H1 (cell line): Measurements from ENCODE around the gene PRSS38. TPM values are rescaled to one million over a fixed set of nuclear protein-coding genes. Genes with fewer than 3 reads are reported as not detected.
A peak's percentile ranks its signal among the peaks of the same experiment; 100 is the strongest.

Experiments used
- CTCF ChIA-PET: fragments of 300-600 bp; sonication (Branson Sonifier 250); formaldehyde crosslinking; loops from one replicate; lab custom pipeline; 2021; ENCODE audit not compliant: partially characterized antibody; lab: Charles Lee
- POLR2A ChIA-PET: fragments of 300-600 bp; sonication (Branson Sonifier 250); formaldehyde crosslinking; loops from one replicate; lab custom pipeline; 2021; ENCODE audit warnings: inconsistent platforms; ENCODE audit not compliant: partially characterized antibody; lab: Charles Lee
- DNase-seq, 2 experiments: peaks; one replicate each; pipeline versions ENCODE4 v3.0.0 to v3.0.0-alpha.2; 2010 to 2022; ENCODE audit warnings: low spot score in 2 of 2, low read depth in 1 of 2, mixed read lengths in 1 of 2
- FAIRE-seq: peaks from 2 replicates; lab custom pipeline; 2011; peaks lifted over from hg19 to GRCh38; lab: Jason Lieb, UNC
- H2AFZ ChIP-seq: 2 replicates; pipeline ENCODE4 v1.8.1; 2012; ENCODE audit warnings: low read length, inconsistent platforms
- H2AK5ac ChIP-seq: 2 replicates; pipeline ENCODE4 v1.6.1; 2013; ENCODE audit warnings: low read depth, low read length
- H2BK120ac ChIP-seq: replicated peaks from 2 replicates; pipeline ENCODE3; 2013; ENCODE audit warnings: low read depth, low read length, inconsistent platforms
- H2BK12ac ChIP-seq: 2 replicates; pipeline ENCODE4 v1.6.1; 2013; ENCODE audit warnings: low read depth, low read length
- H2BK15ac ChIP-seq: 2 replicates; pipeline ENCODE4 v1.6.1; 2013; ENCODE audit warnings: low read length
- H2BK20ac ChIP-seq: 2 replicates; pipeline ENCODE4 v1.6.1; 2013; ENCODE audit warnings: low read length
- H2BK5ac ChIP-seq: 2 replicates; pipeline ENCODE4 v1.6.1; 2013; ENCODE audit warnings: low read depth, low read length
- H3K14ac ChIP-seq: 2 replicates; pipeline ENCODE4 v1.6.1; 2013; ENCODE audit warnings: inconsistent platforms; ENCODE audit not compliant: insufficient read length
- H3K18ac ChIP-seq: 2 replicates; pipeline ENCODE4 v1.6.1; 2013; ENCODE audit warnings: low read length; ENCODE audit errors: extremely low read depth
- H3K23ac ChIP-seq: 2 replicates; pipeline ENCODE4 v1.6.1; 2013; ENCODE audit warnings: inconsistent platforms; ENCODE audit not compliant: insufficient read length
- H3K23me2 ChIP-seq: 2 replicates; pipeline ENCODE4 v1.6.1; 2013; ENCODE audit warnings: low read depth, low read length
- H3K27ac ChIP-seq: 2 replicates; pipeline ENCODE4 v1.6.1; 2011; ENCODE audit warnings: low read depth, low read length, inconsistent platforms
- H3K27me3 ChIP-seq, 4 experiments: replicated peaks in 1 of 4; 1 replicate in 1 of 4; 2 replicates in 3 of 4; pipeline versions ENCODE4 v1.6.1 to v1.8.1; 2011 to 2013; ENCODE audit warnings: low read length in 3 of 4, mild to moderate bottlenecking in 3 of 4, inconsistent platforms in 2 of 4, mixed read lengths in 2 of 4, moderate library complexity in 1 of 4; ENCODE audit not compliant: control insufficient read depth in 3 of 4, insufficient read depth in 3 of 4; ENCODE audit errors: extremely low read depth in 1 of 4
- H3K36me3 ChIP-seq, 4 experiments: 2 replicates each; pipeline versions ENCODE4 v1.6.1 to v1.8.1; 2011 to 2013; ENCODE audit warnings: mild to moderate bottlenecking in 4 of 4, low read length in 3 of 4, moderate library complexity in 2 of 4, control low read depth in 1 of 4, inconsistent platforms in 1 of 4; ENCODE audit not compliant: insufficient read depth in 4 of 4, control insufficient read depth in 2 of 4
- H3K4ac ChIP-seq: replicated peaks from 2 replicates; pipeline ENCODE3; 2013; ENCODE audit warnings: low read length, low read depth, mixed read lengths, inconsistent platforms; ENCODE audit not compliant: insufficient read length
- H3K4me1 ChIP-seq, 4 experiments: replicated peaks in 1 of 4; 1 replicate in 1 of 4; 2 replicates in 3 of 4; pipeline versions ENCODE4 v1.6.1 to v1.8.1; 2011 to 2013; ENCODE audit warnings: low read length in 3 of 4, inconsistent platforms in 2 of 4, mixed read lengths in 1 of 4; ENCODE audit not compliant: insufficient read depth in 4 of 4, control insufficient read depth in 3 of 4
- H3K4me2 ChIP-seq, 2 experiments: 2 replicates each; pipeline versions ENCODE4 v1.6.1 to v1.8.1; 2011 to 2013; ENCODE audit warnings: low read depth in 2 of 2, low read length in 2 of 2, control low read depth in 1 of 2, inconsistent platforms in 1 of 2, mild to moderate bottlenecking in 1 of 2; ENCODE audit not compliant: insufficient read depth in 1 of 2
- H3K4me3 ChIP-seq, 4 experiments: fragments of 200-600, 300-600 bp in 1 of 4; sonication (generic), shearing (Covaris generic), sonication (Bioruptor Twin) in 1 of 4; 2 replicates each; pipeline versions ENCODE4 v1.5.1 to v1.8.1; 2011 to 2016; ENCODE audit warnings: low read length in 4 of 4, low read depth in 3 of 4, control low read depth in 2 of 4, inconsistent platforms in 2 of 4, mild to moderate bottlenecking in 2 of 4, mixed read lengths in 1 of 4, moderate library complexity in 1 of 4; ENCODE audit not compliant: insufficient read depth in 2 of 4; ENCODE audit errors: extremely low read depth in 1 of 4
- H3K56ac ChIP-seq: replicated peaks from 2 replicates; pipeline ENCODE3; 2013; ENCODE audit warnings: low read depth, mild to moderate bottlenecking, mixed read lengths, low read length, inconsistent platforms; ENCODE audit not compliant: insufficient read length
- H3K79me1 ChIP-seq: 2 replicates; pipeline ENCODE4 v1.6.1; 2013; ENCODE audit warnings: low read depth, low read length, control low read depth
- H3K79me2 ChIP-seq, 2 experiments: 2 replicates each; pipeline versions ENCODE4 v1.6.1 to v1.8.1; 2012 to 2013; ENCODE audit warnings: low read length in 2 of 2, mild to moderate bottlenecking in 2 of 2, inconsistent platforms in 1 of 2; ENCODE audit not compliant: insufficient read depth in 2 of 2, control insufficient read depth in 1 of 2
- H3K9ac ChIP-seq, 4 experiments: replicated peaks in 1 of 4; 1 replicate in 1 of 4; 2 replicates in 3 of 4; pipeline versions ENCODE4 v1.6.1 to v1.8.1; 2011 to 2013; ENCODE audit warnings: low read depth in 3 of 4, low read length in 3 of 4, control low read depth in 2 of 4, mild to moderate bottlenecking in 2 of 4, moderate library complexity in 2 of 4, inconsistent platforms in 1 of 4; ENCODE audit errors: extremely low read depth in 1 of 4
- H3K9me3 ChIP-seq, 2 experiments: 2 replicates each; pipeline versions ENCODE4 v1.6.1 to v1.8.1; 2012 to 2013; ENCODE audit warnings: mild to moderate bottlenecking in 2 of 2, moderate library complexity in 2 of 2, control low read depth in 1 of 2, inconsistent platforms in 1 of 2, low read depth in 1 of 2, low read length in 1 of 2, mixed read lengths in 1 of 2; ENCODE audit not compliant: insufficient read depth in 2 of 2
- H4K20me1 ChIP-seq, 2 experiments: replicated peaks in 1 of 2; 2 replicates each; pipeline versions ENCODE3 to v1.8.1; 2011 to 2013; ENCODE audit warnings: inconsistent platforms in 2 of 2, low read length in 2 of 2, mild to moderate bottlenecking in 1 of 2; ENCODE audit not compliant: insufficient read depth in 2 of 2, control insufficient read depth in 1 of 2
- H4K5ac ChIP-seq: 2 replicates; pipeline ENCODE4 v1.6.1; 2013; ENCODE audit warnings: low read length, low read depth, mixed read lengths, inconsistent platforms; ENCODE audit not compliant: insufficient read length
- H4K8ac ChIP-seq: 2 replicates; pipeline ENCODE4 v1.8.0; 2013; ENCODE audit warnings: mild to moderate bottlenecking, moderate library complexity, low read length, inconsistent platforms; ENCODE audit not compliant: insufficient read depth; ENCODE audit errors: extremely low read depth
- H4K91ac ChIP-seq: replicated peaks from 2 replicates; pipeline ENCODE3; 2013; ENCODE audit warnings: low read length, mixed read lengths, inconsistent platforms; ENCODE audit not compliant: insufficient read length
- CBX5 ChIP-seq: fragments of 300-800, 300-1000 bp; sonication (generic); IDR thresholded peaks from 2 replicates; pipeline ENCODE4 v1.7.1; 2016; ENCODE audit warnings: antibody characterized with exemption, low read length, low read depth
- CBX8 ChIP-seq: fragments of 300-800, 300-1000 bp; sonication (generic); IDR thresholded peaks from 2 replicates; pipeline ENCODE4 v1.7.1; 2016; ENCODE audit warnings: low read depth, low read length, borderline replicate concordance
- CEBPB ChIP-seq: IDR thresholded peaks from 2 replicates; pipeline ENCODE4 v1.6.1; 2012; ENCODE audit warnings: low read depth, low read length
- GTF2F1 ChIP-seq: IDR thresholded peaks from 2 replicates; pipeline ENCODE4 v1.6.1; 2012; ENCODE audit warnings: low read depth, low read length, improper control_type of control experiment, borderline replicate concordance
- RBBP5 ChIP-seq: IDR thresholded peaks from 2 replicates; pipeline ENCODE4 v1.7.1; 2012; ENCODE audit warnings: low read depth, mild to moderate bottlenecking, inconsistent platforms, low read length, moderate library complexity, borderline replicate concordance
- SP4 ChIP-seq: IDR thresholded peaks from 2 replicates; pipeline ENCODE4 v1.6.1; 2012; ENCODE audit warnings: low read length, inconsistent platforms
- TCF12 ChIP-seq: IDR thresholded peaks from 2 replicates; pipeline ENCODE4 v1.6.1; 2011; ENCODE audit warnings: low read depth, mild to moderate bottlenecking, low read length
- TEAD4 ChIP-seq: IDR thresholded peaks from 2 replicates; pipeline ENCODE4 v1.6.1; 2012; ENCODE audit warnings: low read depth, low read length, inconsistent platforms, mixed read lengths
- WGBS, 2 experiments: shearing (Covaris generic) in 1 of 2; methylation state at CpG; one replicate each; pipeline versions ENCODE4 v1.1.6 to v1.1.7; 2013 to 2015; ENCODE audit warnings: low lambda C conversion rate in 2 of 2, mixed read lengths in 2 of 2, inconsistent platforms in 1 of 2, low coverage in 1 of 2, missing lambda C conversion rate in 1 of 2; ENCODE audit not compliant: insufficient replicate concordance in 2 of 2, insufficient coverage in 1 of 2, insufficient read length in 1 of 2; ENCODE audit errors: extremely low coverage in 1 of 2, missing lambda C conversion rate in 1 of 2; 5-methylcytosine and 5-hydroxymethylcytosine counted together
- polyA plus RNA-seq, 7 experiments: library from polyadenylated mRNA; depleted of rRNA in 3 of 7; stranded (reverse) in 5 of 7; unstranded in 2 of 7; fragments of >200 nt in 5 of 7; fragments of 200-250 nt in 2 of 7; gene quantifications; 1 replicate in 5 of 7; 2 replicates in 1 of 7; 4 replicates in 1 of 7; pipeline versions ENCODE4 v1.2.1 to v1.2.3, GENCODE V29; 2011 to 2013; ENCODE audit warnings: missing spikeins in 2 of 7, mixed read lengths in 2 of 7
- total RNA-seq: library from RNA; stranded (reverse); fragmentation: NEBNext Ultra II Directional; extraction: Animal tissue kit (Norgen Biotek cat#: 25700); gene quantifications from 2 replicates; pipeline ENCODE4 v1.2.1, GENCODE V29; 2021
- TF ChIP-seq, protein P1 (sequence below): IDR thresholded peaks from 2 replicates; pipeline ENCODE4 v1.6.1; 2011; ENCODE audit warnings: low read depth, mild to moderate bottlenecking, low read length; ENCODE audit not compliant: insufficient read depth
- TF ChIP-seq, protein P2 (sequence below): IDR thresholded peaks from 2 replicates; pipeline ENCODE4 v1.6.1; 2011; ENCODE audit warnings: low read length, improper control_type of control experiment

Gene PRSS38
- total and polyA plus RNA-seq, 2 of the 8 experiments (the other 6 are each of a cell fraction or from before 2014, with no cell fraction given): not detected

- ChIA-PET POLR2A (interaction anchor here (0.6 kb wide), 1 partner anchor 34 kb away, joined by 3 read pairs; no protein-coding TSS in a partner anchor), CTCF (no interaction called here)
- no peak overlapping the region for H2BK5ac ChIP-seq
- no peaks in the 10 kb centered on the region for H3K36me3 ChIP-seq
- H3K27ac ChIP-seq: no peak overlapping the region
- H2BK15ac ChIP-seq: no peak overlapping the region
- no peak overlapping the region for H3K23ac ChIP-seq
- H3K9me3 ChIP-seq: no peaks in the 10 kb centered on the region
- 88% methylated on average over 5 of the region's 5 CpGs; no CpG with 5 or more reads in 1 of the 2 experiments for WGBS, 2 experiments
- TF ChIP-seq SP4 (no peak), TEAD4 (no peak), CBX5 (no peak), CEBPB (no peak), GTF2F1 (no peak), CBX8 (no peak), TCF12 (no peak), RBBP5 (no peak)
- TF ChIP-seq, protein P1, sequence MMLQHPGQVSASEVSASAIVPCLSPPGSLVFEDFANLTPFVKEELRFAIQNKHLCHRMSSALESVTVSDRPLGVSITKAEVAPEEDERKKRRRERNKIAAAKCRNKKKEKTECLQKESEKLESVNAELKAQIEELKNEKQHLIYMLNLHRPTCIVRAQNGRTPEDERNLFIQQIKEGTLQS: no peak
- TF ChIP-seq, protein P2, sequence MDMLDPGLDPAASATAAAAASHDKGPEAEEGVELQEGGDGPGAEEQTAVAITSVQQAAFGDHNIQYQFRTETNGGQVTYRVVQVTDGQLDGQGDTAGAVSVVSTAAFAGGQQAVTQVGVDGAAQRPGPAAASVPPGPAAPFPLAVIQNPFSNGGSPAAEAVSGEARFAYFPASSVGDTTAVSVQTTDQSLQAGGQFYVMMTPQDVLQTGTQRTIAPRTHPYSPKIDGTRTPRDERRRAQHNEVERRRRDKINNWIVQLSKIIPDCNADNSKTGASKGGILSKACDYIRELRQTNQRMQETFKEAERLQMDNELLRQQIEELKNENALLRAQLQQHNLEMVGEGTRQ: no peak
- TF ChIP-seq, all 59 proteins: peak for 0
- H3K4me2 ChIP-seq: no peak overlapping the region
- H2BK12ac ChIP-seq: no peak overlapping the region
- H3K18ac ChIP-seq: no peak overlapping the region
- FAIRE-seq (no peak), DNase-seq (no peak)
- no peaks in the 10 kb centered on the region for H3K27me3 ChIP-seq
- H3K4me1 ChIP-seq: no peaks in the 10 kb centered on the region
- H2BK20ac ChIP-seq: no peak overlapping the region
- no peak overlapping the region for H3K4ac ChIP-seq
- peak overlapping the region; percentile 11; the same call in 1 of the 2 replicates for H4K8ac ChIP-seq
- no peak overlapping the region for H3K56ac ChIP-seq
- no peak overlapping the region for H2AK5ac ChIP-seq
- no peak overlapping the region for H4K5ac ChIP-seq
- no peak overlapping the region for H2AFZ ChIP-seq
- no peaks in the 10 kb centered on the region for H3K23me2 ChIP-seq
- H3K79me1 ChIP-seq: no peaks in the 10 kb centered on the region
- no peak overlapping the region for H4K91ac ChIP-seq
- H3K14ac ChIP-seq: no peak overlapping the region
- H2BK120ac ChIP-seq: no peak overlapping the region
- no peak overlapping the region for H3K9ac ChIP-seq
- H4K20me1 ChIP-seq: no peaks in the 10 kb centered on the region
- H3K79me2 ChIP-seq: no peaks in the 10 kb centered on the region
- no peak overlapping the region for H3K4me3 ChIP-seq
Measured at GRCh38 chr1:227869851-227870305, 54.4 kb downstream of the PRSS38 start.
